Rectal smooth muscle tissue (tissue), 1 donor: ENCODE results near the gene ANO4.
"Not testable (repeated sequence)": the region's sequence is repeated elsewhere in the genome, so short reads cannot be mapped to it uniquely, and the experiment has no call there.

ENCODE experiments used
- H3K27ac ChIP-seq: one replicate; pipeline ENCODE4 v1.7.0; 2013; ENCODE audit warnings: low read depth, low read length, inconsistent platforms
- H3K27me3 ChIP-seq: one replicate; pipeline ENCODE4 v1.7.0; 2013; ENCODE audit warnings: low read length; ENCODE audit not compliant: control insufficient read depth, insufficient read depth
- H3K36me3 ChIP-seq: one replicate; pipeline ENCODE4 v1.7.0; 2013; ENCODE audit warnings: low read length; ENCODE audit not compliant: control insufficient read depth, insufficient read depth
- H3K4me1 ChIP-seq: one replicate; pipeline ENCODE4 v1.7.0; 2013; ENCODE audit warnings: low read length; ENCODE audit not compliant: control insufficient read depth, insufficient read depth
- H3K4me3 ChIP-seq: one replicate; pipeline ENCODE4 v1.7.0; 2013; ENCODE audit warnings: low read length
- H3K9ac ChIP-seq: one replicate; pipeline ENCODE4 v1.7.0; 2013; ENCODE audit warnings: low read length

Gene ANO4

DNA sequence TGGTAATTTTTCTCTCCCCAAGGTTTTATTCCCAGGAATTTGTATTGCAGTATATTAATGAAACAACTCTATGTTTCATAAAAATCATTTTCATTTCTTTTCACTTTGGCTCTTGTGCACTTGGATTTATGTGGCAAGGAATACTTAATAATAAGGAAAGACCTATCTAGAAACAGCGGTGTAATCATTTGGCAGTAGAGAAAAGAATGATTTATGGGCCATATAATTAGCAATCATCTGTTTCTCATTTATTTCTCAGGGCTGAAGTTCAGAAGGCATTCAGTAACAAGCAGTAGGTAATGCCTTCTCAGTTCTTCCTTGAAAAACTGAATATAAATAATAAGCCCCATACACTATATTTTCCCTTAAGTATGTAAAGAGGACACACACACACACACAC is 172.6 kb downstream of the ANO4 start:
- H3K9ac ChIP-seq = no peak overlapping the region
- no peaks in the 10 kb centered on the region for H3K27me3 ChIP-seq
- H3K4me1 ChIP-seq = no peaks in the 10 kb centered on the region
- H3K4me3 ChIP-seq = no peak overlapping the region
- H3K36me3 ChIP-seq = no peaks in the 10 kb centered on the region
- H3K27ac ChIP-seq = no peak overlapping the region

GRCh38 chr12:100970894-100971293 is 176.3 kb downstream of the ANO4 start:
- H3K9ac ChIP-seq = no peak overlapping the region
- H3K36me3 ChIP-seq = no peaks in the 10 kb centered on the region
- no peaks in the 10 kb centered on the region for H3K27me3 ChIP-seq
- no peak overlapping the region for H3K27ac ChIP-seq
- no peak overlapping the region for H3K4me3 ChIP-seq
- no peaks in the 10 kb centered on the region for H3K4me1 ChIP-seq

DNA sequence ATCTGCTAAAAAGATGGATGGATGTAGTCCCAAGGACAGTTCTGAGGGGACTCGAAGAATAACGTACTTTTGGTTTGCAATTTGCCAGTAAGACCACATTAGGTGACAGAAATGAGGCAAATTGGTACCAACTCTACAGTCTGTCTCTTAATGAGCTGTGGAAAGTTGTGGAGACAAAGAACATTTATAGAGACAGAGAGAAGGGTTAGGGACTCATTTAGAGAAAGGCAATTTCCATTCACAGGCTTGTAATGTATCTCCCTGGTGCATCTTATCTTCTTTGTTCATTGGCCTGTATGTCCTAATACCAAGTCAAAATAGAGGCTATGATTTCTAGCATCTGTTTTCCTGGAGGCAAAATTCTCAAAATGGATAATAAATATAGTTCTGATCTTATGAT is 177.5 kb downstream of the ANO4 start:
- no peaks in the 10 kb centered on the region for H3K4me1 ChIP-seq
- no peak overlapping the region for H3K4me3 ChIP-seq
- H3K27ac ChIP-seq = no peak overlapping the region
- H3K36me3 ChIP-seq = no peaks in the 10 kb centered on the region
- no peak overlapping the region for H3K9ac ChIP-seq
- H3K27me3 ChIP-seq = no peaks in the 10 kb centered on the region

DNA sequence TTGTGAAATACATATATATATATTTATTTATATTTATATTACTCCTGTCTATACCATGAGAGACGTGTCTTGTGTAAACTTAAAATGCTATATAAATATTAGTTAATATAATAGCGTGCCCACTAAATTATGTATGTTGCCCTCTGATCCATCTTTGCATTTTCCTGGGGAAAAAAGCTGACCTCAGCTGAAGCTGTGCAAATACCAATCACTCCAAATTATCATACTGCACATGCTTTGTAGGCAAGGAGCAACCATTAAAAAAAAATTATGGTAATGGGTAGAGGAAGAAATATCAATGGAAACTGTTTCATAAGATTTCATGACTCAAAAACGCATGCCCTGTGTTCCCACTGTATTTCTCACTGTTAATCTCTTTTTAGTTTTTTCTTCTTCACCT is 179.8 kb downstream of the ANO4 start:
- Histone ChIP-seq H3K27me3 (no peaks in the 10 kb centered on the region), H3K4me1 (no peaks in the 10 kb centered on the region), H3K9ac (no peak overlapping the region), H3K4me3 (no peak overlapping the region), H3K36me3 (no peaks in the 10 kb centered on the region), H3K27ac (no peak overlapping the region)

DNA sequence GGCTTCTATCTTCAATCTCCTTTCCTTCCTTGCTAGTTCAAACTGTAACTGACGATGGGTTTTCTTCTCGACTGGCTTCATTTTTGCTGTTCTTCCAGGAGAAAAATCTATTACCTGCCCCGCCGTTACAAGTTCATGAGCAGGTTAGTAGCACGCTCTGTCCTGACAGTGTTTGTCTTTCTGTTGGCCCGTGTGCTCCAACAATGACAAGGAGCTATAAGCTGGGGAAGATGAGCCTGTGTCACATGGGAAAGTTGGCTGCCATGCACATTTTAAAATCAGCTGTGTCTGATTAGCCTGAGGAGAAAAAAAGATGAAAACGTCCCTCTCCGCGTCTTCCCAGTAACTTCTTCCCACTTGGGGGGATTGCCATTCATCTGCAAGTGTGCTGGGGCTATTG is 180.2 kb downstream of the ANO4 start:
- H3K4me3 ChIP-seq = no peak overlapping the region
- H3K27me3 ChIP-seq = no peaks in the 10 kb centered on the region
- H3K36me3 ChIP-seq = no peaks in the 10 kb centered on the region
- no peak overlapping the region for H3K27ac ChIP-seq
- no peaks in the 10 kb centered on the region for H3K4me1 ChIP-seq
- no peak overlapping the region for H3K9ac ChIP-seq

GRCh38 chr12:100976735-100977134 is 182.2 kb downstream of the ANO4 start:
- Histone ChIP-seq H3K27me3 (no peaks in the 10 kb centered on the region), H3K36me3 (no peaks in the 10 kb centered on the region), H3K9ac (no peak overlapping the region), H3K4me1 (no peaks in the 10 kb centered on the region), H3K4me3 (no peak overlapping the region), H3K27ac (no peak overlapping the region)

DNA sequence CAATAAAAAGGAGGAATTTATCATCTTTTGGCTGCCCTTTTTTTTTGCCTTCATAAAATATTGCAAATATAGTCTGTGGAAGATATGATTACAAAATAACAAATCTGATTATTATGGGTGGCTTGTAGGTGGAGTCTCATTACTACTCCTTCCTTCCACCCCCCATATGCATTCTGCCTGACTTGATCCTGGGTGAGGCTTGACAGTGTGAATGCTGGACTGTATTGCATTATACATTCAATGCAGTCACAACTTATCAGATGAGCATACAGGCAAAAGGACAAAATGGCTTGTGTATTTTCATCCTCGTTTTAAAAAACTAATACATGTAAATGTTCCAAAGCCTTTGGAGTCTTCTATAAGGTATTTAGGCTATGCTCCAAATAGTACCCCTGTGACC is 186.3 kb downstream of the ANO4 start:
- Histone ChIP-seq H3K9ac (no peak overlapping the region), H3K27me3 (no peaks in the 10 kb centered on the region), H3K27ac (no peak overlapping the region), H3K36me3 (no peaks in the 10 kb centered on the region), H3K4me1 (no peaks in the 10 kb centered on the region), H3K4me3 (no peak overlapping the region)

DNA sequence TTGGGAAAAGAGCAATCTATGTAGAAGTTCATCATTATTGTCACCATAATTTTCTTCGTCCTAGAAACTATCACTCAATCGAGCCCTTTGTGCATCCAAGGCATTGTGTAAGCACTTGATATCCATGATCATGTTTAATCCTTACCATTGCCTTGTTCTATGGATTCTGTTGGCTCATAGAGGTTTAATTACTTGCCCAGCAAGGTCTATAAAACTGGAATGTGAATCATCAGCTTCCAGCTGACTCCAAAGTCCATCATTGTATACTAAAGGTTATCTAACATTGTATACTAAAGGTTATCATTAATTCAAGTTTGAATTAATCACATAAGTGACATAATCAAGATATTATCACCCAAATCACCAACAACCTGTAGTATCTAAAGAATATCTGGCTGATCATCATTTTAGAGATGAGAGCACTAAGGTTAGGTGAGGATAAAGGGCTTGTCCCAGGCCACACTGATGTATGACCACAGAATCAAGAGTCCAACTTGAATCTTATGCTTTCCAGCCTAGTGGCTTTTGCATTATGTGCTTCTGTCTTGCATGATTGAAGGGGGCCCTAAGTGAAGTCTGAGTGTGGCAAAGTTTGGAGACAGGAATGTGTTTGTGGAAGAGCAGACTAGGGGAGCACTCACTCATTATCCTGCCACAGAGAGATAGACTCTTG is 188.1 kb downstream of the ANO4 start:
- Histone ChIP-seq H3K27ac (no peak overlapping the region), H3K36me3 (no peaks in the 10 kb centered on the region), H3K4me1 (no peaks in the 10 kb centered on the region), H3K27me3 (no peaks in the 10 kb centered on the region), H3K9ac (no peak overlapping the region), H3K4me3 (no peak overlapping the region)

DNA sequence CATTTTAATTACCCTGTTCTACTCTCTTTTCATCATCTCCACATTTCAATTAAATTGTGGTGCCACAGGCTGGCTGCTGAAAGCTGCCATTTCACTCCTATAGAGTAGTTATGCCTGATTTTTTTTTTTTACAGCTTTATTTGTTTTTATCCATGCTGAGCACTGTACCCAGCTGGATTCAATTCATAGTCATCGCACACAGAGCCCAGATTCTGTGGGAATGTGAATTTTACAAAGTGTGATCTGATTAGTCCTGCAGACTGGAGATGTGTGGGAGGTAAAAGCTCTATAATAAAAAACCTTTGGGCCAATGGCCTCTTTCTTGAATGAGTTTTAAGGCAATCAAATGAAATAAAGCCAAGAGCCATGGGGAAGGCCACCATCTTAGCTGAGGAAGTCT is 190.2 kb downstream of the ANO4 start:
- no peak overlapping the region for H3K4me3 ChIP-seq
- H3K27me3 ChIP-seq = no peaks in the 10 kb centered on the region
- no peaks in the 10 kb centered on the region for H3K4me1 ChIP-seq
- H3K36me3 ChIP-seq = no peaks in the 10 kb centered on the region
- no peak overlapping the region for H3K9ac ChIP-seq
- H3K27ac ChIP-seq = no peak overlapping the region

GRCh38 chr12:100986595-100987547 is 192.3 kb downstream of the ANO4 start:
- Histone ChIP-seq H3K27ac (no peak overlapping the region), H3K36me3 (no peaks in the 10 kb centered on the region), H3K9ac (no peak overlapping the region), H3K4me1 (no peaks in the 10 kb centered on the region), H3K4me3 (no peak overlapping the region), H3K27me3 (no peaks in the 10 kb centered on the region)

GRCh38 chr12:100987552-100988521 is 193.3 kb downstream of the ANO4 start:
- H3K9ac ChIP-seq = no peak overlapping the region
- no peak overlapping the region for H3K27ac ChIP-seq
- H3K4me3 ChIP-seq = no peak overlapping the region
- H3K27me3 ChIP-seq = no peaks in the 10 kb centered on the region
- H3K36me3 ChIP-seq = no peaks in the 10 kb centered on the region
- no peaks in the 10 kb centered on the region for H3K4me1 ChIP-seq

- H3K4me1 ChIP-seq, H3K36me3 ChIP-seq, H3K9ac ChIP-seq, H3K4me3 ChIP-seq, H3K27ac ChIP-seq, H3K27me3 ChIP-seq: not testable (repeated sequence)
Measured at GRCh38 chr12:100989509-100989908, 194.9 kb downstream of the ANO4 start.
